ENCODE results near the gene PLEKHB2. TPM values are rescaled to one million over a fixed set of nuclear protein-coding genes. Genes with fewer than 3 reads are reported as not detected.

PLEKHB2 gene
- total and polyA plus RNA-seq, 9 of the 15 experiments (the other 6 are each of a cell fraction or from before 2014, with no cell fraction given): 41.3 to 71.5 (median 50.2) TPM

- H3K4me3 ChIP-seq: no peak overlapping the region
- no peaks in the 10 kb centered on the region for H3K9me1 ChIP-seq (ENCODE audit: control insufficient read depth, insufficient read depth, low read length)
- no peaks in the 10 kb centered on the region for H3K9me3 ChIP-seq (replicated peaks; ENCODE audit: control insufficient read depth, insufficient read depth, low read depth, low read length)
- no peaks in the 10 kb centered on the region for H3K4me1 ChIP-seq (replicated peaks in 1 of 2; ENCODE audit: control insufficient read depth in 2 of 2, insufficient read depth in 2 of 2, low read length in 2 of 2)
- ATAC-seq (no peak), DNase-seq (ENCODE audit: extremely low read depth in 1 of 4, low spot score in 3 of 4) (no peak), FAIRE-seq (peak; percentile 52)
- in situ Hi-C loops (cut with MboI) (no loop called here), intact Hi-C loops (cut with micrococcal nuclease) (no loop called here)
- H3K9ac ChIP-seq (ENCODE audit: insufficient read depth in 1 of 2, low read depth in 2 of 2, low read length in 2 of 2): no peak overlapping the region
- CTCF ChIA-PET (ENCODE audit: low intra/inter-chr PET ratio): no interaction called here
- H3K36me3 ChIP-seq (ENCODE audit: control insufficient read depth, insufficient read depth, low read length): peaks cover 78% of the 10 kb centered on the region
- no TSS peak for BruUV-seq (replicated peaks)
- no peak overlapping the region for H3K4me2 ChIP-seq (ENCODE audit: insufficient read depth, low read length)
- H3K27me3 ChIP-seq (ENCODE audit: control insufficient read depth in 2 of 2, insufficient read depth in 2 of 2, low read length in 2 of 2): no peaks in the 10 kb centered on the region
- 94% methylated on average over 1 of the region's 1 CpG for WGBS (ENCODE audit: insufficient coverage, low coverage, missing lambda C conversion rate)
- no peak overlapping the region for H2AFZ ChIP-seq (ENCODE audit: low read depth, low read length)
- peaks cover 2% of the 10 kb centered on the region; the same call in 1 of the 2 replicates for H4K20me1 ChIP-seq (replicated peaks; ENCODE audit: control insufficient read depth, insufficient read depth, low read length)
- POLR2A ChIA-PET: no interaction called here
- H3K79me2 ChIP-seq (ENCODE audit: control insufficient read depth, insufficient read depth, low read length): no peaks in the 10 kb centered on the region
- no peak overlapping the region for H3K27ac ChIP-seq (ENCODE audit: extremely low read depth, low read depth, low read length)
- TF ChIP-seq BMI1 (IDR thresholded peaks at IDR 0.05; ENCODE audit: low read length) (no peak), DIDO1 (tag; IDR thresholded peaks at IDR 0.05; ENCODE audit: low read depth) (no peak), MCM7 (IDR thresholded peaks at IDR 0.05) (no peak), MYBL2 (IDR thresholded peaks at IDR 0.05; ENCODE audit: low read depth) (no peak), MYBL2 (CRISPR knock-in tag; IDR thresholded peaks at IDR 0.05; ENCODE audit: borderline replicate concordance) (no peak), POLR2AphosphoS2 (IDR thresholded peaks at IDR 0.05; ENCODE audit: low read length) (no peak), TBL1XR1 (IDR thresholded peaks at IDR 0.05; ENCODE audit: low read length in 2 of 2) (no peak), ARID4B (CRISPR knock-in tag; IDR thresholded peaks at IDR 0.05) (no peak), FOXJ3 (CRISPR knock-in tag; IDR thresholded peaks at IDR 0.05) (no peak), ZNF551 (CRISPR knock-in tag; IDR thresholded peaks at IDR 0.05) (no peak), TCF3 (CRISPR knock-in tag; IDR thresholded peaks at IDR 0.05) (no peak), ZBTB49 (CRISPR knock-in tag; IDR thresholded peaks at IDR 0.05; ENCODE audit: borderline replicate concordance) (no peak), CREM (IDR thresholded peaks at IDR 0.05; ENCODE audit: low read depth) (no peak), CEBPG (CRISPR knock-in tag; IDR thresholded peaks at IDR 0.05) (no peak), CEBPG (tag; conservative IDR thresholded peaks at IDR 0.05 in 1 of 2, IDR thresholded peaks at IDR 0.05 in 1 of 2) (no peak), ZC3H11A (IDR thresholded peaks at IDR 0.05; ENCODE audit: low read depth, low read length) (no peak)
- TF ChIP-seq, protein P1, sequence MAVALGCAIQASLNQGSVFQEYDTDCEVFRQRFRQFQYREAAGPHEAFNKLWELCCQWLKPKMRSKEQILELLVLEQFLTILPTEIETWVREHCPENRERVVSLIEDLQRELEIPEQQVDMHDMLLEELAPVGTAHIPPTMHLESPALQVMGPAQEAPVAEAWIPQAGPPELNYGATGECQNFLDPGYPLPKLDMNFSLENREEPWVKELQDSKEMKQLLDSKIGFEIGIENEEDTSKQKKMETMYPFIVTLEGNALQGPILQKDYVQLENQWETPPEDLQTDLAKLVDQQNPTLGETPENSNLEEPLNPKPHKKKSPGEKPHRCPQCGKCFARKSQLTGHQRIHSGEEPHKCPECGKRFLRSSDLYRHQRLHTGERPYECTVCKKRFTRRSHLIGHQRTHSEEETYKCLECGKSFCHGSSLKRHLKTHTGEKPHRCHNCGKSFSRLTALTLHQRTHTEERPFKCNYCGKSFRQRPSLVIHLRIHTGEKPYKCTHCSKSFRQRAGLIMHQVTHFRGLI (CRISPR knock-in tag; IDR thresholded peaks at IDR 0.05): no peak
Observed at GRCh38 chr2:131146749-131147148, 41.6 kb downstream of the PLEKHB2 start.
